CD14-positive monocyte (primary cell): ENCODE measurements around the gene TP53I13. TPM values are rescaled to one million over a fixed set of nuclear protein-coding genes. Genes with fewer than 3 reads are reported as not detected.

Experiments used
- DNase-seq, 3 donors: peaks; one replicate each; pipeline ENCODE4 v3.0.0-alpha.2; 2011 to 2022
- H2AFZ ChIP-seq: 2 replicates; pipeline ENCODE4 v1.6.0; 2012; ENCODE audit warnings: mild to moderate bottlenecking, low read depth, low read length, inconsistent platforms; ENCODE audit not compliant: insufficient read depth, poor library complexity, severe bottlenecking
- H3K27ac ChIP-seq, 2 donors: 1 replicate in 1 of 2; 2 replicates in 1 of 2; pipeline ENCODE4 v1.5.1; 2012 to 2013; ENCODE audit warnings: low read length in 2 of 2, control low read depth in 1 of 2, inconsistent platforms in 1 of 2, low read depth in 1 of 2, mild to moderate bottlenecking in 1 of 2
- H3K27me3 ChIP-seq, 2 donors: one replicate each; pipeline versions ENCODE4 v1.6.0 to v1.6.1; 2011 to 2013; ENCODE audit warnings: low read length in 2 of 2; ENCODE audit not compliant: control insufficient read depth in 2 of 2, insufficient read depth in 2 of 2
- H3K36me3 ChIP-seq, 2 donors: replicated peaks in 1 of 2; 1 replicate in 1 of 2; 2 replicates in 1 of 2; pipeline versions ENCODE4 v1.5.1 to v1.6.1; 2012 to 2013; ENCODE audit warnings: low read length in 2 of 2, control low read depth in 1 of 2, inconsistent platforms in 1 of 2, mild to moderate bottlenecking in 1 of 2; ENCODE audit not compliant: insufficient read depth in 2 of 2, control insufficient read depth in 1 of 2
- H3K4me1 ChIP-seq, 2 donors: 1 replicate in 1 of 2; 2 replicates in 1 of 2; pipeline versions ENCODE4 v1.5.1 to v1.6.1; 2012 to 2013; ENCODE audit warnings: low read length in 2 of 2, control low read depth in 1 of 2, inconsistent platforms in 1 of 2, mild to moderate bottlenecking in 1 of 2, moderate library complexity in 1 of 2; ENCODE audit not compliant: insufficient read depth in 2 of 2, control insufficient read depth in 1 of 2
- H3K4me2 ChIP-seq: replicated peaks from 2 replicates; pipeline ENCODE3; 2012; ENCODE audit warnings: low read length, moderate library complexity, mild to moderate bottlenecking; ENCODE audit not compliant: poor library complexity, severe bottlenecking; ENCODE audit errors: extremely low read depth
- H3K4me3 ChIP-seq, 3 experiments: fragments of 200-600 bp in 1 of 3; sonication (generic) in 1 of 3; replicated peaks in 1 of 3; 1 replicate in 2 of 3; 2 replicates in 1 of 3; pipeline ENCODE4 v1.5.1; 2011 to 2013; ENCODE audit warnings: low read length in 3 of 3, mild to moderate bottlenecking in 3 of 3, control low read depth in 2 of 3, low read depth in 2 of 3, inconsistent platforms in 1 of 3, moderate library complexity in 1 of 3
- H3K79me2 ChIP-seq: 2 replicates; pipeline ENCODE4 v1.6.0; 2012; ENCODE audit warnings: mild to moderate bottlenecking, control low read depth, inconsistent platforms, low read length, moderate library complexity; ENCODE audit not compliant: insufficient read depth
- H3K9ac ChIP-seq: 2 replicates; pipeline ENCODE4 v1.6.0; 2017; ENCODE audit warnings: low read length, mild to moderate bottlenecking; ENCODE audit not compliant: insufficient read depth, poor library complexity, severe bottlenecking
- H3K9me3 ChIP-seq, 2 donors: replicated peaks in 1 of 2; 1 replicate in 1 of 2; 2 replicates in 1 of 2; pipeline versions ENCODE4 v1.5.1 to v1.6.1; 2012 to 2013; ENCODE audit warnings: low read length in 2 of 2, control low read depth in 1 of 2; ENCODE audit not compliant: control insufficient read depth in 1 of 2, insufficient read depth in 1 of 2
- H4K20me1 ChIP-seq: 2 replicates; pipeline ENCODE4 v1.6.0; 2012; ENCODE audit warnings: mild to moderate bottlenecking, low read length, control low read depth, moderate library complexity; ENCODE audit not compliant: insufficient read depth
- H3K27ac Mint-ChIP-seq, 7 donors: one replicate each; pipeline ENCODE4 v1.8.0; 2020; ENCODE audit warnings: mild to moderate bottlenecking in 7 of 7, mixed read lengths in 7 of 7, moderate library complexity in 6 of 7, inconsistent platforms in 2 of 7
- H3K27me3 Mint-ChIP-seq, 3 donors: one replicate each; pipeline ENCODE4 v1.8.0; 2021 to 2022; ENCODE audit warnings: low read depth in 3 of 3, mild to moderate bottlenecking in 3 of 3, mixed read lengths in 3 of 3, moderate library complexity in 3 of 3, inconsistent platforms in 1 of 3
- H3K36me3 Mint-ChIP-seq, 2 donors: one replicate each; pipeline ENCODE4 v1.8.0; 2020; ENCODE audit warnings: mixed read lengths in 2 of 2, inconsistent platforms in 1 of 2, mild to moderate bottlenecking in 1 of 2
- H3K4me1 Mint-ChIP-seq: one replicate; pipeline ENCODE4 v1.8.0; 2020; ENCODE audit warnings: mild to moderate bottlenecking, mixed read lengths
- H3K4me3 Mint-ChIP-seq, 2 donors: one replicate each; pipeline ENCODE4 v1.8.0; 2020; ENCODE audit warnings: mild to moderate bottlenecking in 2 of 2, mixed read lengths in 2 of 2, moderate library complexity in 1 of 2
- H3K9me3 Mint-ChIP-seq, 7 donors: one replicate each; pipeline ENCODE4 v1.8.0; 2020 to 2022; ENCODE audit warnings: mixed read lengths in 7 of 7, mild to moderate bottlenecking in 6 of 7, moderate library complexity in 6 of 7, inconsistent platforms in 2 of 7
- WGBS: methylation state at CpG from one replicate; pipeline ENCODE4 v1.1.5; 2013; ENCODE audit warnings: missing lambda C conversion rate; ENCODE audit not compliant: insufficient coverage; 5-methylcytosine and 5-hydroxymethylcytosine counted together
- intact Hi-C, 2 donors: fragments of 100-400 bp; cut with micrococcal nuclease; formaldehyde crosslinking; loops; one replicate each; pipeline versions ENCODE4 v1.15.0 to v1.15.1; 2023
- polyA plus RNA-seq, 3 donors: library from polyadenylated mRNA; depleted of rRNA in 1 of 3; unstranded in 2 of 3; stranded (reverse) in 1 of 3; fragments of 300-500 nt in 2 of 3; fragments of >200 nt in 1 of 3; fragmentation: Illumina TruSeq in 2 of 3; gene quantifications; 1 replicate in 2 of 3; 2 replicates in 1 of 3; pipeline ENCODE4 v1.2.3, GENCODE V29; 2012 to 2021
- TF ChIP-seq, protein P1 (sequence below): fragments of 200-600 bp; IDR thresholded peaks from one replicate; pipeline ENCODE4 v1.8.0; 2022; ENCODE audit warnings: antibody characterized with exemption, mild to moderate bottlenecking

TP53I13 gene
- polyA plus RNA-seq, 3 donors, result 9.4 to 58.6 (median 14.4) TPM

GRCh38 chr17:29583324-29584248, 15.1 kb downstream of the TP53I13 start:
- no peak overlapping the region for H3K4me3 ChIP-seq
- Mint-ChIP-seq H3K27ac (peak overlapping the region in 2 of 7 donors; percentile 26 to 55), H3K36me3 (peaks cover 32 to 50% of the 10 kb centered on the region in 2 donors), H3K9me3 (no peaks in the 10 kb centered on the region), H3K27me3 (peaks cover 0 to 2% (median 0%) of the 10 kb centered on the region in 3 donors), H3K4me1 (peaks cover 51% of the 10 kb centered on the region), H3K4me3 (no peak overlapping the region)
- peak overlapping the region in 1 of 2 donors; percentile 75 for H3K27ac ChIP-seq
- H3K9me3 ChIP-seq, result no peaks in the 10 kb centered on the region
- no peak for DNase-seq
- no peak overlapping the region for H3K9ac ChIP-seq
- H3K4me1 ChIP-seq, result peaks cover 48% of the 10 kb centered on the region in 2 donors
- 94% methylated on average over 15 of the region's 16 CpGs for WGBS
- peaks cover 59% of the 10 kb centered on the region for H3K79me2 ChIP-seq
- H3K36me3 ChIP-seq, result peaks cover 29 to 43% of the 10 kb centered on the region in 2 donors
- no peaks in the 10 kb centered on the region for H3K27me3 ChIP-seq
- H4K20me1 ChIP-seq, result peaks cover 82% of the 10 kb centered on the region
- intact Hi-C loops, result loop anchor here in 1 of 2 donors (5.0 to 10.0 kb wide), 2 partner anchors 341 to 509 kb away; no protein-coding TSS in a partner anchor
- TF ChIP-seq, protein P1, sequence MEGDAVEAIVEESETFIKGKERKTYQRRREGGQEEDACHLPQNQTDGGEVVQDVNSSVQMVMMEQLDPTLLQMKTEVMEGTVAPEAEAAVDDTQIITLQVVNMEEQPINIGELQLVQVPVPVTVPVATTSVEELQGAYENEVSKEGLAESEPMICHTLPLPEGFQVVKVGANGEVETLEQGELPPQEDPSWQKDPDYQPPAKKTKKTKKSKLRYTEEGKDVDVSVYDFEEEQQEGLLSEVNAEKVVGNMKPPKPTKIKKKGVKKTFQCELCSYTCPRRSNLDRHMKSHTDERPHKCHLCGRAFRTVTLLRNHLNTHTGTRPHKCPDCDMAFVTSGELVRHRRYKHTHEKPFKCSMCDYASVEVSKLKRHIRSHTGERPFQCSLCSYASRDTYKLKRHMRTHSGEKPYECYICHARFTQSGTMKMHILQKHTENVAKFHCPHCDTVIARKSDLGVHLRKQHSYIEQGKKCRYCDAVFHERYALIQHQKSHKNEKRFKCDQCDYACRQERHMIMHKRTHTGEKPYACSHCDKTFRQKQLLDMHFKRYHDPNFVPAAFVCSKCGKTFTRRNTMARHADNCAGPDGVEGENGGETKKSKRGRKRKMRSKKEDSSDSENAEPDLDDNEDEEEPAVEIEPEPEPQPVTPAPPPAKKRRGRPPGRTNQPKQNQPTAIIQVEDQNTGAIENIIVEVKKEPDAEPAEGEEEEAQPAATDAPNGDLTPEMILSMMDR, result no peak
- no peak overlapping the region for H2AFZ ChIP-seq
- H3K4me2 ChIP-seq, result no peak overlapping the region

DNA sequence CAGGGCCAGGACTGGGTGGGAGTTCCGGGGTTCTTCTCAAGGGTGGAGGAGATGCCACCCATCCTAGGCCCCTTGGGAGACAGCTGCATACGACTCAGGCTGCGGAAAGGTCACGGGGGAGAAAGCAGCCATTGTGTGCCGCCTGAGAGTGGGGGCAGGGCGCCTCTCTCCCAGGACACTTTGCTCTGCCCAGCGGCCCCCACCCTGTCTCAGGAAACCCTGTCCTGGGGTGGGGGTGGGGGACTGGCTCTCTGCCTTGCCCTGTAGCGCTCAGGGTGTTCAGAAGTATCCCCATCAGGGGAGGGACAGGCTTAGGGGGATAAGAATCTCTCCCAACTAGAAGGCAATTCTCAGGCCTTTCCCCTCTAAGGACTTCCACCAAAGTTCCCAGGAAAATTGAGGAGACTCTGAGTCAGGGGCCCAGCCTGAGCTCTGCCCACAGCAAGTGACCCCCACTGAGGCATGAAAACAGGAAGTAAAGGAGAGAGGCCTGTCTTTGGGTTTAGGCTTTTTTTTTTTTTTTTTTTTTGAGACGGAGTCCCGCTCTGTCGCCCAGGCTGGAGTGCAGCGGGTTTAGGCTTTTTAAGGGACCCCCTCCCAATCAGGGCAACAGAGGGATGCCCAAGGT, 16.1 kb downstream of the TP53I13 start:
- H3K9me3 Mint-ChIP-seq, result no peaks in the 10 kb centered on the region
- peak in 2 of 3 donors; percentile 52 to 70 for DNase-seq
- peaks cover 50% of the 10 kb centered on the region in 2 donors for H3K4me1 ChIP-seq
- peak overlapping the region in 4 of 7 donors; percentile 50 to 87 (median 66) for H3K27ac Mint-ChIP-seq
- peaks cover 0 to 2% (median 0%) of the 10 kb centered on the region in 3 donors for H3K27me3 Mint-ChIP-seq
- H2AFZ ChIP-seq, result peak overlapping the region; percentile 69
- H3K36me3 ChIP-seq, result peaks cover 20 to 33% of the 10 kb centered on the region in 2 donors
- intact Hi-C loops, result loop anchor here in 1 of 2 donors (5.0 to 10.0 kb wide), 2 partner anchors 340 to 508 kb away; no protein-coding TSS in a partner anchor
- peak overlapping the region; percentile 81 for H3K4me2 ChIP-seq
- H3K9ac ChIP-seq, result peak overlapping the region; percentile 55
- peak overlapping the region in 1 of 2 donors; percentile 75 for H3K27ac ChIP-seq
- no peaks in the 10 kb centered on the region for H3K9me3 ChIP-seq
- TF ChIP-seq, protein P1, result no peak
- peaks cover 52% of the 10 kb centered on the region for H3K4me1 Mint-ChIP-seq
- H3K27me3 ChIP-seq, result no peaks in the 10 kb centered on the region
- peaks cover 80% of the 10 kb centered on the region for H4K20me1 ChIP-seq
- H3K36me3 Mint-ChIP-seq, result peaks cover 22 to 40% of the 10 kb centered on the region in 2 donors
- H3K4me3 Mint-ChIP-seq, result peak overlapping the region; percentile 64 to 82
- H3K4me3 ChIP-seq, result peak overlapping the region in 2 of 3 experiments; percentile 13 to 72
- 78% methylated on average over 4 of the region's 12 CpGs for WGBS
- peaks cover 63% of the 10 kb centered on the region for H3K79me2 ChIP-seq
